ENCODE results near the gene ALOX15B.

DNA sequence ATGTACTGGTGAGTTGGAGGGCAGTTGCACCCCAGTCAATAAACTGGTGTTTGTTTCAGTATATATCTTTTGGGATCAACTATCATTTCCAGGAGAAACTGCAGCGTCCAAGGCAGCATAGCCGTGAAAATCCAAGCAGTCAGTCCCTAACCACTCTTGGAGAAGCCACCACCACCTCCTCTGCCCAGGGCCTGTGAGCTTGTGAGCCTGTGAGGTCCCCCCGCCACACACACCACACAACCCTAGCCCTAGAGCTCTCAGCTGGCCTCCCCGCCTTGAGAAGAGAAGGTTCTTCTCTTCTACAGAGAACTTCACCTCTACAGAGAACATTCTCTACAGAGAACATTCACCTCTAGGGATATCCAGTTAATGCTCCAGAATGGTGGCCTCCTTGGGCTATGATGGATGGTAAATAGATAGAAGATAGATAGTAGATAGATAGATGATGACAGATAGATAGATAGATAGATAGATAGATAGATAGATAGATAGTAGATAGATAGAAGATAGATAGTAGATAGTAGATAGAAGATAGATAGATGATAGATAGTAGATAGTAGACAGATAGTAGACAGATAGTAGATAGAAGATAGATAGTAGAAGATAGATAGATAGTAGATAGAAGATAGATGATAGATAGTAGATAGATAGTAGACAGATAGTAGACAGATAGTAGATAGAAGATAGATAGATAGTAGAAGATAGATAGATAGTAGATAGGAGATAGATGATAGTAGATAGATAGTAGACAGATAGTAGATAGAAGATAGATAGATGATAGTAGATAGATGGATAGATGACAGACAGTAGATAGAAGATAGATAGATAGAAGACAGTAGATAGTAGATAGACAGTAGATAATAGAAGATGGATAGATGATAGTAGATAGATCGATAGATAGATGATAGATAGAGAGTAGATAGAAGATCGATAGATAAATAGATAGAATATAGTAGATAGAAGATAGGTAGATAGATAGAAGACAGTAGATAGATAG is 13.7 kb downstream of the ALOX15B start:
- TF ChIP-seq, protein P1, sequence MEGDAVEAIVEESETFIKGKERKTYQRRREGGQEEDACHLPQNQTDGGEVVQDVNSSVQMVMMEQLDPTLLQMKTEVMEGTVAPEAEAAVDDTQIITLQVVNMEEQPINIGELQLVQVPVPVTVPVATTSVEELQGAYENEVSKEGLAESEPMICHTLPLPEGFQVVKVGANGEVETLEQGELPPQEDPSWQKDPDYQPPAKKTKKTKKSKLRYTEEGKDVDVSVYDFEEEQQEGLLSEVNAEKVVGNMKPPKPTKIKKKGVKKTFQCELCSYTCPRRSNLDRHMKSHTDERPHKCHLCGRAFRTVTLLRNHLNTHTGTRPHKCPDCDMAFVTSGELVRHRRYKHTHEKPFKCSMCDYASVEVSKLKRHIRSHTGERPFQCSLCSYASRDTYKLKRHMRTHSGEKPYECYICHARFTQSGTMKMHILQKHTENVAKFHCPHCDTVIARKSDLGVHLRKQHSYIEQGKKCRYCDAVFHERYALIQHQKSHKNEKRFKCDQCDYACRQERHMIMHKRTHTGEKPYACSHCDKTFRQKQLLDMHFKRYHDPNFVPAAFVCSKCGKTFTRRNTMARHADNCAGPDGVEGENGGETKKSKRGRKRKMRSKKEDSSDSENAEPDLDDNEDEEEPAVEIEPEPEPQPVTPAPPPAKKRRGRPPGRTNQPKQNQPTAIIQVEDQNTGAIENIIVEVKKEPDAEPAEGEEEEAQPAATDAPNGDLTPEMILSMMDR (IDR thresholded peaks at IDR 0.05), result no peak
- TF ChIP-seq POLR2A (IDR thresholded peaks at IDR 0.05), result no peak
